HepG2 (cell line): ENCODE results near the gene WDR70. TPM values are rescaled to one million over a fixed set of nuclear protein-coding genes. Genes with fewer than 3 reads are reported as not detected.
"Not testable (repeated sequence)": the region's sequence is repeated elsewhere in the genome, so short reads cannot be mapped to it uniquely, and the experiment has no call there.

Source experiments
- ATAC-seq: fragments of 200-7000 bp; cut with Tn5 transposase; 3 replicates; pipeline ENCODE4 v1.9.1; 2020; ENCODE audit warnings: mild to moderate bottlenecking, moderate library complexity
- BruUV-seq: library from RNA; stranded (reverse); fragments of 400-500 nt; replicated peaks from 2 replicates; lab custom pipeline; 2021; lab: Mats Ljungman, UMichigan
- CTCF ChIA-PET: fragments of 300-600 bp; formaldehyde crosslinking; extraction: SDS; loops from one replicate; lab custom pipeline; 2021; ENCODE audit warnings: low total read pairs, inconsistent platforms, low intra/inter-chr PET ratio; lab: Yijun Ruan, JAX
- POLR2A ChIA-PET: fragments of 350-600 bp; sonication (Branson Sonifier 250); formaldehyde crosslinking; loops from one replicate; lab custom pipeline; 2020; ENCODE audit warnings: antibody characterized with exemption, inconsistent platforms; lab: Yijun Ruan, JAX
- DNase-seq: peaks from one replicate; pipeline ENCODE4 v3.0.0-alpha.2; 2015; ENCODE audit warnings: low spot score
- FAIRE-seq: peaks from 3 replicates; lab custom pipeline; 2011; peaks lifted over from hg19 to GRCh38; lab: Jason Lieb, UNC
- H2AFZ ChIP-seq: one replicate; pipeline ENCODE4 v1.6.1; 2011; ENCODE audit warnings: low read length, inconsistent platforms
- H3K27ac ChIP-seq: fragments of 300-600 bp; 3 replicates; pipeline ENCODE4 v1.8.0; 2011; ENCODE audit warnings: mixed run types, mild to moderate bottlenecking, mixed read lengths, low read length, inconsistent platforms; ENCODE audit not compliant: insufficient read depth; ENCODE audit errors: extremely low read length
- H3K27me3 ChIP-seq, 2 experiments: fragments of 200-600 bp in 1 of 2; 2 replicates in 1 of 2; 3 replicates in 1 of 2; pipeline versions ENCODE4 v1.6.0 to v1.8.0; 2011; ENCODE audit warnings: low read length in 2 of 2, mild to moderate bottlenecking in 2 of 2, moderate library complexity in 2 of 2, inconsistent platforms in 1 of 2; ENCODE audit not compliant: insufficient read depth in 2 of 2, control insufficient read depth in 1 of 2
- H3K36me3 ChIP-seq, 2 experiments: fragments of 200-600 bp in 1 of 2; replicated peaks in 1 of 2; 2 replicates in 1 of 2; 3 replicates in 1 of 2; pipeline versions ENCODE4 v1.5.1 to v1.8.0; 2011; ENCODE audit warnings: low read length in 2 of 2, inconsistent platforms in 1 of 2; ENCODE audit not compliant: insufficient read depth in 2 of 2, control insufficient read depth in 1 of 2
- H3K4me1 ChIP-seq: 2 replicates; pipeline ENCODE4 v1.5.1; 2012; ENCODE audit warnings: low read length, inconsistent platforms; ENCODE audit not compliant: insufficient read depth
- H3K4me2 ChIP-seq: 2 replicates; pipeline ENCODE4 v1.6.0; 2011; ENCODE audit warnings: low read depth, low read length, inconsistent platforms
- H3K4me3 ChIP-seq, 3 experiments: fragments of 200-600 bp in 1 of 3; sonication (generic), shearing (Covaris generic) in 1 of 3; replicated peaks in 1 of 3; 2 replicates each; pipeline ENCODE4 v1.5.1; 2011 to 2016; ENCODE audit warnings: low read length in 3 of 3, inconsistent platforms in 2 of 3, low read depth in 2 of 3, mild to moderate bottlenecking in 2 of 3, control low read depth in 1 of 3, mixed read lengths in 1 of 3; ENCODE audit not compliant: insufficient read depth in 1 of 3
- H3K79me2 ChIP-seq: one replicate; pipeline ENCODE4 v1.6.1; 2011; ENCODE audit warnings: low read length, inconsistent platforms; ENCODE audit not compliant: insufficient read depth
- H3K9ac ChIP-seq: 2 replicates; pipeline ENCODE4 v1.6.0; 2011; ENCODE audit warnings: mild to moderate bottlenecking, low read depth, low read length, inconsistent platforms; ENCODE audit not compliant: insufficient read depth
- H3K9me3 ChIP-seq: 2 replicates; pipeline ENCODE4 v1.5.1; 2012; ENCODE audit warnings: mild to moderate bottlenecking, low read length
- H4K20me1 ChIP-seq: 2 replicates; pipeline ENCODE4 v1.6.0; 2011; ENCODE audit warnings: inconsistent platforms, mild to moderate bottlenecking, low read length, moderate library complexity; ENCODE audit not compliant: insufficient read depth
- CEBPB ChIP-seq: IDR thresholded peaks from 2 replicates; pipeline ENCODE4 v1.6.1; 2011; ENCODE audit warnings: low read depth, low read length, improper control_type of control experiment, borderline replicate concordance
- WGBS: methylation state at CpG from one replicate; pipeline ENCODE4 v1.1.6; 2017; ENCODE audit warnings: low lambda C conversion rate; 5-methylcytosine and 5-hydroxymethylcytosine counted together
- in situ Hi-C: cut with HindIII; loops from 2 replicates; pipeline ENCODE4 v1.10.0; 2017; ENCODE audit warnings: low pct_unique_long_range_greater_than_20kb; ENCODE audit not compliant: extremely low pct_ligation_motif_present
- intact Hi-C: fragments of 100-400 bp; cut with micrococcal nuclease; formaldehyde crosslinking; loops from one replicate; pipeline ENCODE4 v1.10.0; 2022; ENCODE audit not compliant: unreplicated experiment
- polyA plus RNA-seq, 8 experiments: library from polyadenylated mRNA; depleted of rRNA in 3 of 8; stranded (reverse) in 7 of 8; unstranded in 1 of 8; fragments of >200 nt; fragmentation: Illumina TruSeq in 4 of 8; extraction: Trizol in 4 of 8; gene quantifications; 2 replicates each; pipeline versions ENCODE4 v1.2.1 to v1.2.3, GENCODE V29; 2011 to 2016; ENCODE audit warnings: low read depth in 4 of 8, missing spikeins in 1 of 8, mixed read lengths in 1 of 8; ENCODE audit not compliant: insufficient read depth in 1 of 8
- total RNA-seq, 5 experiments: library from RNA; depleted of rRNA; stranded (reverse); fragments of >200 nt; fragmentation: Illumina TruSeq; extraction: Trizol; gene quantifications; 2 replicates each; pipeline ENCODE4 v1.2.3, GENCODE V29; 2016; ENCODE audit warnings: low read depth in 1 of 5

The WDR70 gene
- total and polyA plus RNA-seq, 2 of the 13 experiments (the other 11 are each of a cell fraction or from before 2014, with no cell fraction given): 14.6 to 30.6 TPM

GRCh38 chr5:37463191-37464051 is 84.3 kb downstream of the WDR70 start:
- H3K4me2 ChIP-seq, in situ Hi-C loops, CTCF ChIA-PET, H4K20me1 ChIP-seq, H2AFZ ChIP-seq, H3K27ac ChIP-seq, POLR2A ChIA-PET, H3K79me2 ChIP-seq, intact Hi-C loops, H3K9ac ChIP-seq, DNase-seq, H3K36me3 ChIP-seq, FAIRE-seq, BruUV-seq, H3K4me1 ChIP-seq, H3K27me3 ChIP-seq, H3K9me3 ChIP-seq, H3K4me3 ChIP-seq: not testable (repeated sequence)
- ATAC-seq: peak; percentile 43
- WGBS: 84% methylated on average over 7 of the region's 7 CpGs
- TF ChIP-seq CEBPB: 0 out of 2 replicates have a peak, but pooled peaks have one; percentile 28

GRCh38 chr5:37464581-37464980 is 85.5 kb downstream of the WDR70 start:
- ATAC-seq, H2AFZ ChIP-seq, BruUV-seq, H4K20me1 ChIP-seq, FAIRE-seq, in situ Hi-C loops, H3K4me3 ChIP-seq, H3K4me2 ChIP-seq, H3K79me2 ChIP-seq, H3K9ac ChIP-seq, H3K4me1 ChIP-seq, intact Hi-C loops, DNase-seq, H3K27me3 ChIP-seq, H3K9me3 ChIP-seq, POLR2A ChIA-PET, H3K36me3 ChIP-seq, CTCF ChIA-PET, H3K27ac ChIP-seq: not testable (repeated sequence)
- 83% methylated on average over 2 of the region's 2 CpGs for WGBS

- H3K79me2 ChIP-seq, H3K4me1 ChIP-seq, H3K9ac ChIP-seq, H3K27me3 ChIP-seq, ATAC-seq, H4K20me1 ChIP-seq, DNase-seq, BruUV-seq, H3K27ac ChIP-seq, H2AFZ ChIP-seq, intact Hi-C loops, H3K4me2 ChIP-seq, H3K4me3 ChIP-seq, POLR2A ChIA-PET, CTCF ChIA-PET, FAIRE-seq, H3K36me3 ChIP-seq, in situ Hi-C loops: not testable (repeated sequence)
- WGBS: 100% methylated on average over 1 of the region's 1 CpG
- peaks cover 18% of the 10 kb centered on the region for H3K9me3 ChIP-seq
Measured at GRCh38 chr5:37469383-37469782, 90.3 kb downstream of the WDR70 start.
